ENCODE data around the gene PTPRK.

GRCh38 chr6:128007658-128008057 lies 512.7 kb downstream of the PTPRK start:
- TF ChIP-seq EZH2 (IDR thresholded peaks at IDR 0.05; ENCODE audit: borderline replicate concordance, low read length) (no peak), CTCF (IDR thresholded peaks at IDR 0.05; ENCODE audit: low read length) (no peak)
